Activated naive CD8-positive, alpha-beta T cell treated with anti-CD3 and anti-CD28 coated beads, Interleukin-2, amount 50 U/mL, for 24 hours (primary cell): ENCODE measurements around the gene IL13RA1.
"Not testable (repeated sequence)": the region's sequence is repeated elsewhere in the genome, so short reads cannot be mapped to it uniquely, and the experiment has no call there.

Experiments
- ATAC-seq: fragments of 150-1000 bp; cut with Tn5 transposase; one replicate; pipeline ENCODE4 v1.10.0; 2021
- DNase-seq: peaks from one replicate; pipeline ENCODE4 v3.0.0; 2021
- H3K27ac Mint-ChIP-seq: one replicate; pipeline ENCODE4 v1.8.0; 2021; ENCODE audit warnings: mild to moderate bottlenecking, mixed read lengths
- H3K27me3 Mint-ChIP-seq: one replicate; pipeline ENCODE4 v1.8.0; 2021; ENCODE audit warnings: mixed read lengths
- H3K36me3 Mint-ChIP-seq: one replicate; pipeline ENCODE4 v1.8.0; 2021; ENCODE audit warnings: low read depth, mixed read lengths
- H3K4me1 Mint-ChIP-seq: one replicate; pipeline ENCODE4 v1.8.0; 2021; ENCODE audit warnings: mixed read lengths
- H3K4me3 Mint-ChIP-seq: one replicate; pipeline ENCODE4 v1.8.0; 2021; ENCODE audit warnings: mild to moderate bottlenecking, moderate library complexity, mixed read lengths
- H3K9me3 Mint-ChIP-seq: one replicate; pipeline ENCODE4 v1.8.0; 2021; ENCODE audit warnings: mixed read lengths

The IL13RA1 gene

DNA sequence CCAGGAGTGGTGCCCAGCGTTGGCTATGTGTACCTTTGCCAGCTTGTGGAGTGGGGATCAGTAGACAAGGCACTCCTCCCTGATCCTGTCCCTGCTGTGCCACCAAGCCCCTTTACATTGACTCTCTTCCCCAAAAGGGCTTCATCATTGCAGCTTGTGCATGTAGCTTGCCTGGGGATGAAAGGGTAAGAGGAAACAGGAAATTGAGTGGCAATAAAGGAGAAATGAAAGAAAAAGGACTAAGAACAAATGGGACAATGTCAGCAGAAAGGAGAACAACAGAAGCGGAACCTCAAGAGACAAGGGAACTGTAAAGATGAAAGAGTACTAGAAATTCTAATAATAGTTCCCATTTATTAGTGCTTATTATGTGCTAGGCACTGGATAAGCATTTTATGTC, 8.7 kb upstream of the IL13RA1 start:
- Mint-ChIP-seq H3K36me3 (no peaks in the 10 kb centered on the region), H3K27ac (peak overlapping the region; percentile 39), H3K27me3 (peaks cover 2% of the 10 kb centered on the region), H3K4me1 (no peaks in the 10 kb centered on the region), H3K4me3 (no peak overlapping the region), H3K9me3 (no peaks in the 10 kb centered on the region)
- ATAC-seq (no peak), DNase-seq (no peak)

DNA sequence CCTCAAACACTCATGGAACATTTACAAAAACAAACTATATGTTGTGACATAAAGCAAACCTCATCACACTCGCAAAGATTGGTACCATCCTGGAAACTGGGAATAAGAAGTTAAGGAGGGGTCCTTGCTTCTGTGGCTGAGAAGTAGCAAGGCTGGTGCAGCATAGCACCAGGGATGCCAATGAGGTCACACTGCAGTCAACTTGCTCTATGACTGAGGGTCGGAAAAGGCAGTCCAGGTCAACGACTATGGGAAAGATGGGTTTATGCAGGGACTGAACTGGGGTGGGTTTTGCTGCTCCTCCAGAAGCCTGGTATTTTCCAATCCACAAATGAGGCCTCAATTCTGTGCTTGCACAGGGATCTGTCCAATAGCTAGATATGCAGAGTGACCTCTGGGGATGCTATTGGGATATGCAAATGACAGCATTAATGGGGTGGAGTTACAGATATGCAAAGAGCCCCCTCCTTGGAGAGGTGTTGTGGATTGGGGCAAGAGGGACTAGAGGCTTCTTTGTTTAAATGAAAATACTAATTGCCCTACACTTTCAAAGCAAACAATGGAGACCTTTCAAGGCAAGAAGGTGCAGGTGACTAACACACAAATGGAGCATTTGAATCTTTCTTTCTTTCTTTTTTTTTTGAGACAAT, 7.2 kb upstream of the IL13RA1 start:
- Mint-ChIP-seq H3K4me3 (no peak overlapping the region), H3K27ac (no peak overlapping the region), H3K36me3 (no peaks in the 10 kb centered on the region), H3K27me3 (peaks cover 2% of the 10 kb centered on the region), H3K4me1 (peaks cover 4% of the 10 kb centered on the region), H3K9me3 (no peaks in the 10 kb centered on the region)
- ATAC-seq: no peak
- no peak for DNase-seq

DNA sequence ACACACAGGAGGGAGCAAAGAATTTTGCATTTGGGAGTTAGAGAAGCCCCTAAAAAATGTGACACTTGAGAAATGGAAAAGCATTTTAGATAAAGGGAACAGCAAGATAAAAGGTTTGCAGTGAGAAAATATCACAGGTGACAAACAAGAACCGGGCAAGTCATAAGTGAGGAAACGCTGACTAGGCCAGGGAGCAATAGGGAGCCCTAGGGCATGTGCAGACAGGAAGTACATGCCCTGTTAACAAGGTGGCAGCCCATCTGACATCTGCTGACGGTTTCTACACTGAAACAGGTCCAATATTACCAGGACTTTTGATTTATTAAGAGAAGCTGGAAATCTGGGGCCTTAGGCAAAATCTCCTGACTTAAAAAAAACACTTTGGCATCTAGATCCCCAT, 4.0 kb upstream of the IL13RA1 start:
- DNase-seq: no peak
- Mint-ChIP-seq H3K4me3 (no peak overlapping the region), H3K9me3 (no peaks in the 10 kb centered on the region), H3K27me3 (peaks cover 13% of the 10 kb centered on the region), H3K27ac (no peak overlapping the region), H3K36me3 (no peaks in the 10 kb centered on the region), H3K4me1 (peaks cover 7% of the 10 kb centered on the region)
- ATAC-seq: no peak

GRCh38 chrX:118724365-118724764, 3.0 kb upstream of the IL13RA1 start:
- Mint-ChIP-seq H3K9me3 (no peaks in the 10 kb centered on the region), H3K36me3 (no peaks in the 10 kb centered on the region), H3K4me3 (no peak overlapping the region), H3K27ac (no peak overlapping the region), H3K27me3 (peaks cover 20% of the 10 kb centered on the region), H3K4me1 (peaks cover 7% of the 10 kb centered on the region)
- ATAC-seq (no peak), DNase-seq (no peak)

- H3K36me3 Mint-ChIP-seq: no peaks in the 10 kb centered on the region
- H3K4me3 Mint-ChIP-seq: no peak overlapping the region
- no peak for DNase-seq
- H3K27me3 Mint-ChIP-seq: peaks cover 20% of the 10 kb centered on the region
- peaks cover 7% of the 10 kb centered on the region for H3K4me1 Mint-ChIP-seq
- no peaks in the 10 kb centered on the region for H3K9me3 Mint-ChIP-seq
- ATAC-seq: no peak
- H3K27ac Mint-ChIP-seq: peak overlapping the region; percentile 62
Measured at GRCh38 chrX:118724775-118725174, 2.6 kb upstream of the IL13RA1 start.

- Mint-ChIP-seq H3K9me3 (no peaks in the 10 kb centered on the region), H3K36me3 (no peaks in the 10 kb centered on the region), H3K27me3 (peaks cover 20% of the 10 kb centered on the region), H3K4me1 (peaks cover 7% of the 10 kb centered on the region), H3K27ac (no peak overlapping the region), H3K4me3 (no peak overlapping the region)
- DNase-seq: no peak
- ATAC-seq: no peak
Measured at GRCh38 chrX:118726396-118726795, 1.0 kb upstream of the IL13RA1 start.

- ATAC-seq (no peak), DNase-seq (peak; percentile 3)
- Mint-ChIP-seq H3K4me3 (peak overlapping the region; percentile 60), H3K27ac (no peak overlapping the region), H3K27me3 (peaks cover 22% of the 10 kb centered on the region), H3K36me3 (no peaks in the 10 kb centered on the region), H3K4me1 (peaks cover 7% of the 10 kb centered on the region), H3K9me3 (no peaks in the 10 kb centered on the region)
Measured at GRCh38 chrX:118727686-118728339, 407 bp downstream of the IL13RA1 start.

DNA sequence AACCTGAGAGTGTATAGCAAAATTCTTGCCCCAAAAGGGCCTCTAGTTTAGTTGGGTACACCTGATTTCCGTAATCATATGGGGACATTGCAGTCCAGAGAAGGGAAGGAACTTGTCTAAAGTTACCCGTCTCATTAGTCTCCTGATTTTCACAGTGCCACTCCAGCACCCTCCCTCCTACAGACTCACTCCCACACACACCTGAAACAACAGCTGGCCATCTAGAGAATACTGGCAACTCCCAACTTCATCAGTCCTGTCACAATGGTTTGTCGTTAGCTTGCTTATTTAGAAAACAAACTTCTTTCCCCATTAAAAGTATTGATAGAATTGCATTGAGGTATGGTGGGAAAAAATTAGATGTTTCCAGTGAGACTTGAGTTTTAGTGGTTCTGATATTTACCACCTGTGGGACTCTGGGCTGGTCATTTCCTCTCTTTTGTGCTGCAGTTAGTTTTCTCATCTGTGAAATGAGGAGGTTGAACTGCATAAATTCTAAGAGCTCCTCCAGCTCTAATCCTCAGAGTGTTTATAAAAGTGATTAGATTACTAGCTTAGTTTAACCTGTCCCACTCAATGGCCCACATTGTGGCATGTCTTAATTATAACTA, 1.7 kb downstream of the IL13RA1 start:
- DNase-seq: no peak
- H3K36me3 Mint-ChIP-seq: no peaks in the 10 kb centered on the region
- H3K27me3 Mint-ChIP-seq: peaks cover 20% of the 10 kb centered on the region
- H3K9me3 Mint-ChIP-seq: no peaks in the 10 kb centered on the region
- H3K4me3 Mint-ChIP-seq: no peak overlapping the region
- H3K4me1 Mint-ChIP-seq: peaks cover 7% of the 10 kb centered on the region
- no peak for ATAC-seq
- H3K27ac Mint-ChIP-seq: no peak overlapping the region

- peaks cover 26% of the 10 kb centered on the region for H3K27me3 Mint-ChIP-seq
- no peak overlapping the region for H3K27ac Mint-ChIP-seq
Measured at GRCh38 chrX:118730500-118731247, 3.3 kb downstream of the IL13RA1 start.

GRCh38 chrX:118732551-118732950, 5.1 kb downstream of the IL13RA1 start:
- H3K36me3 Mint-ChIP-seq, H3K4me1 Mint-ChIP-seq, H3K4me3 Mint-ChIP-seq, ATAC-seq, H3K9me3 Mint-ChIP-seq, DNase-seq, H3K27ac Mint-ChIP-seq: not testable (repeated sequence)
- peaks cover 24% of the 10 kb centered on the region for H3K27me3 Mint-ChIP-seq

More at GRCh38 chrX:118730500-118731247, 3.3 kb downstream of the IL13RA1 start:
- Mint-ChIP-seq H3K4me1 (peaks cover 7% of the 10 kb centered on the region), H3K36me3 (no peaks in the 10 kb centered on the region), H3K9me3 (no peaks in the 10 kb centered on the region), H3K4me3 (no peak overlapping the region)
- ATAC-seq (no peak), DNase-seq (no peak)

DNA sequence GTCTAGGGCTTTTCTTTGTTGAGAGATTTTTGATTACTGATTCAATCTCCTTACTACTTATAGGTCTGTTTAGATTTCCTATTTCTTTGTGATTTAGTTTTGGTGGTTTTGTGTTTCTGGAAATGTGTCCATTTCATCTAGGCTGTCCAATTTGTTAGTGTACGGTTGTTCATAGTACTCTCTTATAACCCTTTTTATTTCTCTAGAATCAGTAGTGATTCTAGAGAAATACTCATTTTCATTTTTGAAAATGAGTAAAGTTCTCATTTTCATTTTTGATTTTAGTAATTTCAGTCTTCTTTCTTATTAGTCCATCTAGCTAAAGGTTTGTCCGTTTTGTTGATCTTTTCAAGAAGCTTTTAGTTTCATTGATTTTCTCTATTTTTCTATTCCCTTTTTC, 7.5 kb downstream of the IL13RA1 start:
- H3K9me3 Mint-ChIP-seq: no peaks in the 10 kb centered on the region
- peak overlapping the region; percentile 55 for H3K27ac Mint-ChIP-seq
- no peak overlapping the region for H3K4me3 Mint-ChIP-seq
- DNase-seq (no peak), ATAC-seq (no peak)
- H3K27me3 Mint-ChIP-seq: peaks cover 15% of the 10 kb centered on the region
- no peaks in the 10 kb centered on the region for H3K36me3 Mint-ChIP-seq
- H3K4me1 Mint-ChIP-seq: peaks cover 8% of the 10 kb centered on the region

GRCh38 chrX:118736394-118737010, 9.1 kb downstream of the IL13RA1 start:
- Mint-ChIP-seq H3K27me3 (peaks cover 15% of the 10 kb centered on the region), H3K4me3 (no peak overlapping the region), H3K4me1 (peaks cover 8% of the 10 kb centered on the region), H3K27ac (peak overlapping the region; percentile 64), H3K9me3 (no peaks in the 10 kb centered on the region), H3K36me3 (no peaks in the 10 kb centered on the region)
- no peak for ATAC-seq
- DNase-seq: no peak

DNA sequence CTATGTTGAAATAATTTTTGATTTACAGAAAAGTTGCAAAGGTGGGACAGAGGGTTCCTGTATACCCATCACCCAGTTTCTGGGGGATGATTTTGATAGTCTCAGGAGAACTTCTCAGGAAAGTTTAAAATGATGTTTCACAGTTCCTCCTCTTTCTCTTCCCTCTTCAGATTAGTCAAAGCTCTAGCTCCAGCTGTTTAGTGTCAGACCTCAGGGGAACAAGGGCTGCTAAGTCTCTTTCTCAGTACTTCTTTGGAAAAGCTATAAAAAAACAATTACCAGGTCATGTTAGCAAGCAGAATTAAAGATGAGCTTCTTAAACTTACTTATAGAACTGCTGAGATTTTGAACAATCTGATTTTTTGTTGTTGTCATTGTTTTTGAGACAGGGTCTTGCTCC, 12.2 kb downstream of the IL13RA1 start:
- no peak overlapping the region for H3K27ac Mint-ChIP-seq
- peaks cover 6% of the 10 kb centered on the region for H3K4me1 Mint-ChIP-seq
- H3K36me3 Mint-ChIP-seq: no peaks in the 10 kb centered on the region
- DNase-seq (no peak), ATAC-seq (no peak)
- H3K27me3 Mint-ChIP-seq: peaks cover 10% of the 10 kb centered on the region
- no peak overlapping the region for H3K4me3 Mint-ChIP-seq
- H3K9me3 Mint-ChIP-seq: no peaks in the 10 kb centered on the region

DNA sequence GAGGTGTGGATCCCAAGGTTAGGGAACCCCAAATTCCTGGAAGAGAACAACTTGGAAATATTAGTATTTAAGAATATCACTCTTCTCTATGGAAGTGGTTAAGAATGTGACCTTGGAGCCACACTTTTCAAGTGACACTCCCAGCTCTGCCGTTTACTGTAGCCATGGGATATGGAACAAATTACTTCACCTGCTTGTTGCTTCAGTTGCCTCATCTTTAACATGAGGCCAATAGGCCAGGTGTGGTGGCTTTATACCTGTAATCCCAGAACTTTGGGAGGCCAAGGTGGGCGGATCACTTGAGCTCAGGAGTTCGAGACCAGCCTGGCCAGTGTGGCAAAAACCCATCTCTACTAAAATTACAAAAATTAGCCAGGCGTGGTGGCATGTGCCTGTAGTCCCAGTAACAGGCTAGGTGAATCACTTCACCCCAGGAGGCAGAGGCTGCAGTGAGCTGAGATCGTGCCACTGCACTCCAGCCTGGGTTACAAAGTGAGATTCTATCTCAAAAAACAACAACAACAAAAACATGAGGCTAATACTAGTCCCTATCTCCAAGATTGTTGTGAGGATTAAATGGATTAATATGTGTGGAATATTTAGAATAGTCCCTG, 13.0 kb downstream of the IL13RA1 start:
- no peaks in the 10 kb centered on the region for H3K9me3 Mint-ChIP-seq
- ATAC-seq: no peak
- no peaks in the 10 kb centered on the region for H3K36me3 Mint-ChIP-seq
- DNase-seq: no peak
- peaks cover 3% of the 10 kb centered on the region for H3K4me1 Mint-ChIP-seq
- peaks cover 7% of the 10 kb centered on the region for H3K27me3 Mint-ChIP-seq
- no peak overlapping the region for H3K27ac Mint-ChIP-seq
- no peak overlapping the region for H3K4me3 Mint-ChIP-seq
